ENCODE data around the gene VAV2. TPM values are rescaled to one million over a fixed set of nuclear protein-coding genes. Genes with fewer than 3 reads are reported as not detected.

VAV2 gene
- total and polyA plus RNA-seq, 9 of the 15 experiments (the other 6 are each of a cell fraction or from before 2014, with no cell fraction given): 0.01 to 2.7 (median 1.0) TPM; not detected in 1

DNA sequence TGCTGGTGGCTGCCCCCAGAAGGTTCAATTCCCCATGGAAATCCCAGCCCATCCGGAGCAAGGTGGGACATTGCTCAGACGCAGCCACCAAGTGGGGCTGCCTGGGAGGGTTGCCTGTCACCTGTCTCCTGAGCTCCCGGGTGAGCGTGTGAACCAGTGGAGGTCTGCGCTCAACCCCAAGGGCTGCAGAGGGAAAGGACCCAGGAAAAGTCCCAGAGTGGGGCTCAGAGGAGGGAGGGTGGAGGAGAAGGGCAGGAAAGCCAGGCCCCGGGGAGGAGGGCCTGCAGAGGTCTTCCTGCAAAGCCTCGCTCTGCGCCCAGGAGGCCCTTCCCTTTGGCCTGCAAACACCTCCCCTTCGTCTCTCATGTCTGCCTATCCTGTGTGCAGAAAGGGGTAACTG, 134.5 kb downstream of the VAV2 start:
- Histone ChIP-seq H3K36me3 (ENCODE audit: control insufficient read depth, insufficient read depth, low read length) (no peaks in the 10 kb centered on the region), H4K20me1 (replicated peaks; ENCODE audit: control insufficient read depth, insufficient read depth, low read length) (peaks cover 28% of the 10 kb centered on the region), H3K9ac (ENCODE audit: insufficient read depth in 1 of 2, low read depth in 2 of 2, low read length in 2 of 2) (no peak overlapping the region), H3K4me3 (no peak overlapping the region), H3K4me1 (replicated peaks in 1 of 2; ENCODE audit: control insufficient read depth in 2 of 2, insufficient read depth in 2 of 2, low read length in 2 of 2) (0 out of 5 replicates have a peak, but pooled peaks cover 0 to 3% of the 10 kb centered on the region in 2 experiments), H3K4me2 (ENCODE audit: insufficient read depth, low read length) (no peak overlapping the region), H3K9me3 (replicated peaks; ENCODE audit: control insufficient read depth, insufficient read depth, low read depth, low read length) (no peaks in the 10 kb centered on the region), H3K9me1 (ENCODE audit: control insufficient read depth, insufficient read depth, low read length) (peaks cover 4% of the 10 kb centered on the region), H2AFZ (ENCODE audit: low read depth, low read length) (no peak overlapping the region), H3K27me3 (ENCODE audit: control insufficient read depth in 2 of 2, insufficient read depth in 2 of 2, low read length in 2 of 2) (peaks cover 34 to 92% of the 10 kb centered on the region in 2 experiments; a peak in 4 of 5 replicates), H3K27ac (ENCODE audit: extremely low read depth, low read depth, low read length) (no peak overlapping the region), H3K79me2 (ENCODE audit: control insufficient read depth, insufficient read depth, low read length) (no peaks in the 10 kb centered on the region)
- DNase-seq (ENCODE audit: extremely low read depth in 1 of 4, low spot score in 3 of 4): no peak
- TF ChIP-seq NR3C1 (CRISPR knock-in tag; IDR thresholded peaks at IDR 0.05): no peak
- TF ChIP-seq, protein P1, sequence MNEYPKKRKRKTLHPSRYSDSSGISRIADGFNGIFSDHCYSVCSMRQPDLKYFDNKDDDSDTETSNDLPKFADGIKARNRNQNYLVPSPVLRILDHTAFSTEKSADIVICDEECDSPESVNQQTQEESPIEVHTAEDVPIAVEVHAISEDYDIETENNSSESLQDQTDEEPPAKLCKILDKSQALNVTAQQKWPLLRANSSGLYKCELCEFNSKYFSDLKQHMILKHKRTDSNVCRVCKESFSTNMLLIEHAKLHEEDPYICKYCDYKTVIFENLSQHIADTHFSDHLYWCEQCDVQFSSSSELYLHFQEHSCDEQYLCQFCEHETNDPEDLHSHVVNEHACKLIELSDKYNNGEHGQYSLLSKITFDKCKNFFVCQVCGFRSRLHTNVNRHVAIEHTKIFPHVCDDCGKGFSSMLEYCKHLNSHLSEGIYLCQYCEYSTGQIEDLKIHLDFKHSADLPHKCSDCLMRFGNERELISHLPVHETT (CRISPR knock-in tag; conservative IDR thresholded peaks at IDR 0.05 in 1 of 2, IDR thresholded peaks at IDR 0.05 in 1 of 2): no peak
- TF ChIP-seq ERF (CRISPR knock-in tag; IDR thresholded peaks at IDR 0.05): no peak
- TF ChIP-seq TAL1 (IDR thresholded peaks at IDR 0.05): no peak
- no peak for TF ChIP-seq CBFA2T2 (conservative IDR thresholded peaks at IDR 0.05)
- TF ChIP-seq POLR2G (IDR thresholded peaks at IDR 0.05; ENCODE audit: low read depth, low read length): no peak
- TF ChIP-seq GATAD2B (IDR thresholded peaks at IDR 0.05; ENCODE audit: borderline replicate concordance): no peak
- TF ChIP-seq GTF2F1 (IDR thresholded peaks at IDR 0.05; ENCODE audit: low read depth, low read length): no peak
- TF ChIP-seq CBX2 (IDR thresholded peaks at IDR 0.05; ENCODE audit: insufficient read depth, low read length, poor library complexity, severe bottlenecking): no peak
- no TSS peak for BruUV-seq (replicated peaks)
- ATAC-seq: no peak
- FAIRE-seq: no peak
- ChIA-PET CTCF (ENCODE audit: low intra/inter-chr PET ratio) (no interaction called here), POLR2A (no interaction called here)
- 17% methylated on average over 7 of the region's 9 CpGs for WGBS (ENCODE audit: insufficient coverage, low coverage, missing lambda C conversion rate)
- in situ Hi-C loops (cut with MboI) (no loop called here), intact Hi-C loops (cut with micrococcal nuclease) (no loop called here)

All from K562 (cell line).